ENCODE measurements around the gene CDK13.

Gene CDK13

GRCh38 chr7:39948956-39949928 is 814 bp upstream of the CDK13 start:
- peak; percentile 100 for DNase-seq (ENCODE audit: low spot score)

- DNase-seq (ENCODE audit: low spot score): no peak
Observed at GRCh38 chr7:39950473-39951225, 593 bp downstream of the CDK13 start.

GRCh38 chr7:39951226-39952194 is 1.5 kb downstream of the CDK13 start:
- DNase-seq (ENCODE audit: low spot score): peak; percentile 50

GRCh38 chr7:39952374-39952773 is 2.3 kb downstream of the CDK13 start:
- peak; percentile 60 for DNase-seq (ENCODE audit: low spot score)

GRCh38 chr7:39952803-39953202 is 2.7 kb downstream of the CDK13 start:
- no peak for DNase-seq (ENCODE audit: low spot score)

- no peak for DNase-seq (ENCODE audit: low spot score)
Observed at GRCh38 chr7:39954694-39955093, 4.6 kb downstream of the CDK13 start.

- DNase-seq (ENCODE audit: low spot score): no peak
Observed at GRCh38 chr7:39958038-39958437, 8.0 kb downstream of the CDK13 start.

GRCh38 chr7:39967406-39968161 is 17.5 kb downstream of the CDK13 start:
- no peak for DNase-seq (ENCODE audit: low spot score)

GRCh38 chr7:39969431-39969830 is 19.4 kb downstream of the CDK13 start:
- DNase-seq (ENCODE audit: low spot score): no peak

- DNase-seq (ENCODE audit: low spot score): no peak
Observed at GRCh38 chr7:39971924-39972323, 21.9 kb downstream of the CDK13 start.

GRCh38 chr7:39973801-39974200 is 23.7 kb downstream of the CDK13 start:
- no peak for DNase-seq (ENCODE audit: low spot score)

- DNase-seq (ENCODE audit: low spot score): no peak
Observed at GRCh38 chr7:39978230-39978934, 28.3 kb downstream of the CDK13 start.

- DNase-seq (ENCODE audit: low spot score): no peak
Observed at GRCh38 chr7:39979406-39980073, 29.5 kb downstream of the CDK13 start.

GRCh38 chr7:39985398-39985918 is 35.4 kb downstream of the CDK13 start:
- DNase-seq (ENCODE audit: low spot score): no peak

- DNase-seq (ENCODE audit: low spot score): no peak
Observed at GRCh38 chr7:39987641-39988347, 37.7 kb downstream of the CDK13 start.

- DNase-seq (ENCODE audit: low spot score): no peak
Observed at GRCh38 chr7:40000734-40001315, 50.8 kb downstream of the CDK13 start.

- no peak for DNase-seq (ENCODE audit: low spot score)
Observed at GRCh38 chr7:40001649-40002048, 51.6 kb downstream of the CDK13 start.

- no peak for DNase-seq (ENCODE audit: low spot score)
Observed at GRCh38 chr7:40003597-40003996, 53.5 kb downstream of the CDK13 start.
